DMS114 treated with DMSO at 0.1 percent for 48 hours (cell line): Measurements from ENCODE around the gene ECEL1.

Experiments used
- DNase-seq: peaks from one replicate; lab custom pipeline; 2025; ENCODE audit not compliant: unreplicated experiment; lab: John Stamatoyannopoulos, UW

Gene ECEL1

DNA sequence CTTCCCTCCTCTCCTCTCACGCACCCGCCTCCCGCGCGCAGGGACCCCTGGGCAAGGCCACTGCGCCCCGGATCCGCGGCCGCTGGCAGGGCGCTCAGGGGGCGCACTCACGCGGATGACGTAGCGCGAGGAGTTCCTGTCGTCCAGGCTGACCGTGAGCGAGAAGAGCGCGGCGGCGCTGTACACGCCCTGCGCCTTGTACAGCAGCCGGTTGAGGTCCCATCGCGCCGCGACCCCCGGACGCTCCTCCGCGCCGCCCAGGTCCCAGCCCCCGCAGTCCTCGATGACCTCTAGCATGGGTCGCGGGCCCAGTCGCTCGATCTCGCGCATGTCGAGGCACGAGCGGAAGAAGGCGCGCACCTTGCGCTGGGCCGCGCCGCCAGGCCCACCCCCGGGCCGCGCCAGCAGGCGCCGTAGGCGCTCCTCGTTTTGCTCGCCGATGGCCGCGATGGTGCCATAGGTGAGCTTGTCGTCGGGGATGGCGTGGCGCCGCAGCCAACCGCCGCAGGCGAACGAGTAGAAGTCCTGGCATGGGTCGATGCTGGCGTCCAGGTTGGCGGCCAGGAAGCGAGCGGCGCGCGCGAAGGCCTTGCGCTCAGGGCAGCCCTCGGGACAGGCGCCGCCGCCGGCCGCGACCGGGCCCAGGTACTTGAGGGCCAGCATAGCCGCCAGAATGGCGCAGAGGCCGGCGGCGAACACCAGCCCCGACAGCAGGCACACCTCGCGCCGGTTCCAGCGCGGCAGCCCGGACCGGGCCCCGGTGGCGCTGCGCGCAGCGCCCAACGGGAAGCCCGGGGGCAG is 1.7 kb downstream of the ECEL1 start:
- DNase-seq, result no peak

DNA sequence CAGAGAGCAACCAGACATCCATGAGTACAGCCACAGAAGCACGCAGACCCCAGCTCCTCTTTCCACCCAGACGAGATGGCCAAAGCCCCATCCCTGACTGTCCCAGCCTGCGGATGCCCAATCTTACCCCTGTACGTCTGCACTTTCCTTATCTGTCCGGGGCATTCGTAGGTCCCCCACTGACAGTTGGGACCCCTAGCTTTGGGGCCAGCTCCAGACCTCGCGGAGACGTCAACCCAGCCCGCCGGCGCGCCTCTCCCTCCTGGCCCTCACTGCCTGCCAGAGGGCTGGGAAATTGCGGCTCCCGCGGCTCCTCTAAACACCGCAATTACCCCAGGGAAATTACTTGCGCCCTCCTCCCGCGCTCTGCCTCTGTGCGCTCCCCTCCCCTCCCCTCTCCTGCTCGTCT is 2.3 kb downstream of the ECEL1 start:
- no peak for DNase-seq

DNA sequence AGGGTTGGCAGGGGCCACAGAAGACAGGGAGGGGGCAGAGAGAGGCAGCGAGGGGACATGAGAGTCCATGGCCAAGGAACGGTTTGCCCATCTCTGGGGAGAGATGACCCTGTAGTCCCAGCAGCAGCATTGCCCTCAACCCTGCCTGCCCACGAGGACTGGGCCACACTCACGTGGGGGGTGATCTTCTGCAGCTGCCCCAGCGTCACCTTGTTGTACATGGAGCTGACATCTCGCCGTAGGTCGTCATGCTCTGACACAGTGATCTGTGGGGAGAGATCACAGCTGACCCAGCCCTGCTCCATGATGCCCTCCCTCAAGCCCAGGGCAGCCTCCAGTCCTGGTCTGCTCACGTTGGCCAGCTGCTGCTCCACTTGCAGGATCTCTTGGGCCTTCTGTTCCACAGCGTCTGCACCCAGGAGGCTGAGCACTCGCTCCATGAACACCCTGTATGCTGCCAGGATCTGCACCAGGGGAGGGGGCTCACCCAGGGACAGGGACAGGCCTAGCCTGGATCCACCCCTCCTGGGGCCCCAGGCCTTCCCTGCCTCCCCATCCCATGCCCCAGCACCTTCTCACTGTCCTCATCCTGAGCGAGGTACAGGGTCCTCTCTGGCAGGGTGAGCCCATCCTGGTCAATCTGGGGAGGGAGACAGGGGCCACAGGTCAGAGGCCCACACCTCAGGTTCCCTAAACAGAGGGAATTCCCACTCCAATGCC is 2.8 kb downstream of the ECEL1 start:
- DNase-seq, result no peak

DNA sequence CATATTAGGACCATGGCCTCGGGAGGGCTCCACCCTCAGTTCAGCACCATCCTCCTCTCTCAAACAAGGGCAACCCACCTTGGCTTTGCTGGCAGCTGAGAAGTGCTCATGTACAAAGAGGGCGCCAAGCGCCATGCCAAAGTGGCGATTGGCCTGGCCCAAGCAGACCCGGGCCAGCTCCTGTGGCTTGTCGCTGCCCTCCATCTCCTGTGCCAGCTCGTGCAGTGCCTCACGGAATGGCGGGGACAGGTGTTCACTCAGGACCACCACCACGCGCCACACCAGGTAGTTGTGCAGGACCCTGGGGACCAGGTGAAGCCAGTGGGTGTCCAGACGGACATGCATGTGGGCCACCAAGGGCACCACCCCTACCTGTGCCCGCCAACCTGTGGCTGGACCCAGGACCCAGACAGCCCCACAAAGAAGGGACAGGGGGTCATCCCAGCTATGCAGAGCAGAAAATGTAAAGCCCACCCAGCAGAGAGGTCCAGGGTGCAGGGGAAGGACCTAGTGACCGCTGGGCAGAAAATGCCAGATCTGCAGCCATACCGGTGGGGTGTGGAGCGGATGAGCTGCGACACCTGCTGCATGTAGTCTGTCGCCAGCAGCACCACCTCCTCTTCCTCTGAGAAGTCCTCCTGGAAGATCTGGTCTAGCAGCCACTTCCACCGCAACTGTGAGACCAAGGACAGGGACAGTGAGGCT is 3.6 kb downstream of the ECEL1 start:
- DNase-seq, result no peak

DNA sequence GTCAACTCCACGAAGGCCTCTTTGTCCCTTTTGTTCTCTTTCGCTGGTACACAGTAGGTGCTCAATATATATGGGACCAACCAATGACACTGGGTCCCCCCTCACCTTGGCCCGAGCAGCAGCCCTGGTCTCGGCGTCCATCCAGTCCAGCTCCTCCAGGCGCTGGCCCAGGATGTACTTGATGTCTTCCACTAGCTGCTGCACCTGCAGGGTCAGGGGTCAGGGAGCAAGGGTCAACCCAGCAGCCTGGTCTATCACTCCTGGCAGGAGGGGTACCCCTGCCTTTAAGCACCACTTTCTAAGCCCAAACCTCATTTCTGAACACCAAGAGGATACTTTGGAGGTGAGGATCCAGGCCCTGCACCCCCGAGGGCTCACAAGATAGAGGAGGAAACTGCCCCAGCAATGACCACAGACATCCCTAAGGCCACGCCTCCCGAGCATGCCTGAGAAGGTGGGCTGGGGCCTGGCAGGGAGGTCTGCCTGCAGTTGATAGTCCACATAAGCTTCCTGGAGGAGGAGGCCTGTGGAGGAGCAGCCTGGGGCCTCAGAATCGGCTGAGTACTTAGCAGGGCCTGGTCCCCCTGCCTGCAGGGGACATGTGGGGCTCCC is 4.2 kb downstream of the ECEL1 start:
- no peak for DNase-seq

DNA sequence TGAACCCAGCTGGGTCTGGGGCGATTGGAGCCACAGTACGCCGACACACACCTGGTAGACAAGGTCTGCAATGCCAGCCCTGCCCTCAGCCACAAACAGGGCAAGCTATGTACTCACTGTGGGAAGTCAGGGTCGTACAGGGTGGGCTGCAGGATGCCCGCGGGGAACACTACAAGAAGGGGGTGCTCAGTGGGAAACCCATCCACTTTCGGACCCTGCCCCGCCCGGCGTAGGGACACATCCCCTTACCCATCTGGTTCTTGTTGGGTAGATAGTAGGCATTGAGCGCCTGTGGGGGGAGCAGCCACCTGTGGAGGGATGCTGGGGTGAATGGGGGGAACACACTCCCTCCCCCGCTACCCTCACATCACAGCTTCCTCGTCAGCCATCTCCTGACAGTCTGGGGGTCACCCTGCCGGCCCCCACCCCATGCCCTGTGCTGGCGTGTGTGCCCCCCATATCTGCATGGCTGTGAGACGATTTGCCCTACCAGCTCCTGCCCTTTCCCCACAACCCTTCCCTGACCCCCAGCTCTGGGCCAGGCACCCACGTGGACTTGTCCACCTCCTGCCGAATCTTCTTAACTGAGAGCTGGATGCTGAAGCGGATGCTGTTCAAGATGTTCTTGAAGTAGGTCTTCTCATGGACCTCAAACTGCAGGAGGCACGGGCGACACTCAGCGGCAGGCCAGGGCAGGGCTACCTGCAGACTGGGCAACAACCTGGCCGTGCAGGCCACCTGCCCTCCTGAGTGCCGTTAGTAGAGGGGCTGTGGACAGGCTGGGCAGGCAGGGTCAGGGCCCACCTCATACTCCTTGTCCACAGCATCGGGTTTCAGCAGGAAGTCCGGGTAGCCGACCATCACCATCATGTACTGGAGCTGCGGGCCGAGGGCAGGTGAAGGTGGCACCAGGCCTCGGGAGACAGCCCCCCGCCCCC is 5.1 kb downstream of the ECEL1 start:
- no peak for DNase-seq

DNA sequence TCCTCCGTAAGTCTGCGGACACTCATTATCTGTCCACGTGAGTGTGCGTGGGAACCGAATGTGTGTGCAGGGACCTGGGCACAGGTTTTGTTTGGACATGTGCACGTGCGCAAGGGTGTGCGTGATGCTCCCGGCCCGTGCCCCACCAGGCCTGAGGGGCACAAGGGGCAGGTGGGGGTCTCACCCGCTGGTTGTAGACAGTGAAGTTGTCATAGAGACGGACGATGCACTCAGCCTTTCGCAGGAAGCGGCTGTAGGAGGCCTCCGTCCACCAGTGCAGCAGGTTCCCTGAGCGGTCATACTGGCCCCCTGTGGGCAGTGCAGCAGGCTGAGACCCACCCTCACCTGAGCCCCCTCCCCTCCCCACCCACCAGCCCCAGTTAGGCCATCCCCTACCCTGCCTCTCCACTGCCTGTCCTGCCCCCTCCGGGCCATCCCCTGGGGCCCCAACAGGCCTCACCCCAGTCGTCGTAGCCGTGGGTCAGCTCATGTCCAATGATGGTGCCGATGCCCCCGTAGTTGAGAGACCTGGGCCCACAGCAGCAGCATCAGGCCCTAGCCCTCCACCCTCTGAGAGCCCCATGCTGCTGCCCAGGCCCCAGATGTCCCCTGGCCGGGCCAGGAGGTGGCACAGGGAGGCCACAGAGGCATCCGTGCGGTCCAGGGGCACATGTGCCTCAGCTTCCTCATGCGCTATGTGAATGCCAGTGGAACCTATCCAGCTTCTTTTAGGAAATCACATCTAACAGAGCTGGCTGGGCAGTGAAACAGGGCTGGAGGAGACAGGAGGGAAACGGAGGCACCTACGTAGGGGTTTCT is 6.1 kb downstream of the ECEL1 start:
- DNase-seq, result no peak

DNA sequence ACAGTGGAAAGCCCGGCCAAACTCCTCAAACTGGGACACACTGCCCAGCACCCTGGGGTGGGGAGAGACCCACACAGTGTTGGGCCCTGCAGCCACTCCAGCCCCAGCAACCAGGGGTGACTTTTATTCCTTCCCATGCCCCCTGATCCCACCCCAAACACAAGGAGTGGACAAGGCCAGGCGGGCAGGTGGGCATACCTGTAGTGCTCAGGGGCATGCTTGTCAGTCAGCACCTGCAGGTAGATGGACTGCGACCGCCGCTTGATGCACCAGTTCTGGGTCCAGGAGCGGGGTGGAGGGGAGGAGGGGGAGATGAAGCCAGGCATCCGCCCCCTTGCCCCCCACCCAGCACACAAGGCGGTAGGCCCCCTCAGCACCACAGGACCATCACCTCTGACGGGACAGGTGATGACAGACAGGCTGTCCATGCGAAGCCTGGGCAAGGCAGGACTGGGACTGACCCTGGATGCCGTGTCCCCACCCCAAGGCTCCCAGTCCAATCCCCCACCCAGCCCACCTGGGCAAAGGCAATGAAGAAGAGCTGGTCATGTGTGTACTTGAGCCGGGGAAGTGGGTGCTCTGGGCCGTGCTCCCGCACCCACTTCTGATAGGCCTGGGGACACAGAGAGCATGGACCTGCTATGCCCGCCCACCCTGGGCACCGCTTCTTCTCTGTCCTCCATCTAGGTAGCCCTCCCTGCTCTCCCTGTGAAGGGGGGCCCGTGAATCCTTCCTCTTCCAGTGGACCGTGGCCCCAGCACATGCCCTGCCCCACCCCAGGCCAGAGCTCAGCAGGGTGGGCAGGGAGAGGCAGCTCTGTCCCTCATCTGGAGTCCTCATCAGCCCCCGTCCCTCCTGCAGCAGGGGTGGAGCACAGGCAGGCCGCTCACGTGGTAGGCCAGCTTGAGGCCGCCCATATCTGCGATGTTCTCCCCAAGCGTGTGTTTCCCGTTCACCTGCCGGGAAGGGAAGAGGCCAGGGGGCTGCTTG is 7.1 kb downstream of the ECEL1 start:
- no peak for DNase-seq

DNA sequence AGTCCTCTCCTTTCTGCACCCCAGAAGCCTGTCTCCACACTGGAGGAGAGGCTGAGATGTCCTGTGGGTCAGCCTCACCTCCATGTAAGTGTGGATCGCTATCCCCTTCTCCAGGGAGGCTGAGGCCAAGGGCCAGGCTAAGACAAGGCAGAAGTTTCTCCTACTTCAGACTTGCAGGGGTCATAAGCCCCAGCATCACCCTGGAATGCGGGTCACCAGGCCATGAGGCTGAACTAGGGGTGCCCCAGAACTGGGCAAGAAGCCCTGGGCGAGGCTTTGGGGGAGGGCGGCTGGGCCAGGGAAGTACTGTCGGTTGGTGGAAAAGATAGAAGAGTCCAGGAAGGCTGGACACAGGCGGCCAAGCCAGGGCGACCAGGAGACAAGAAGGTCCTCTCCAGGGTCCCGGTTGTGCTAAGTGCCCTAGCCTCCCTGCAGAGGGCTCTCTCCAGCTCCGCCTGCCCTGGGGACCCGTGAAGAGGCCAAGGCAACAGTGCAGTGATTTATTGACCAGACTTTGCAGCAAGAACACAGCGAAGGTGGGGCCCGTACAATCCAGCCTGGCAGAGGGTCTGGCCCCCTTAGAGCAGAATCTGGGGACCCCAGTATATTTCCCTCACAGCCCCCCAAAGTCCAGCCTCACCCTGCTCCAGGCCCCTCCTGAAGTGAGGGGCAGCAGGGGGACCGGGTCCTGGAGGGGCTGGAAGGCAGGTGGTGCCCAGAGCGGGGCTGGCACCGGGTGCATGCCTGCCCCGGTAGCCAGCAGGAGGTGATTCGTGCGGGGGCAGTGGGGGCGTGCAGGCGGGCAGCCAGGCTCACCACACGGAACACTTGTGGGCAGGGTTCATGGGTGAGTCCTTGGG is 8.1 kb downstream of the ECEL1 start:
- DNase-seq, result no peak

DNA sequence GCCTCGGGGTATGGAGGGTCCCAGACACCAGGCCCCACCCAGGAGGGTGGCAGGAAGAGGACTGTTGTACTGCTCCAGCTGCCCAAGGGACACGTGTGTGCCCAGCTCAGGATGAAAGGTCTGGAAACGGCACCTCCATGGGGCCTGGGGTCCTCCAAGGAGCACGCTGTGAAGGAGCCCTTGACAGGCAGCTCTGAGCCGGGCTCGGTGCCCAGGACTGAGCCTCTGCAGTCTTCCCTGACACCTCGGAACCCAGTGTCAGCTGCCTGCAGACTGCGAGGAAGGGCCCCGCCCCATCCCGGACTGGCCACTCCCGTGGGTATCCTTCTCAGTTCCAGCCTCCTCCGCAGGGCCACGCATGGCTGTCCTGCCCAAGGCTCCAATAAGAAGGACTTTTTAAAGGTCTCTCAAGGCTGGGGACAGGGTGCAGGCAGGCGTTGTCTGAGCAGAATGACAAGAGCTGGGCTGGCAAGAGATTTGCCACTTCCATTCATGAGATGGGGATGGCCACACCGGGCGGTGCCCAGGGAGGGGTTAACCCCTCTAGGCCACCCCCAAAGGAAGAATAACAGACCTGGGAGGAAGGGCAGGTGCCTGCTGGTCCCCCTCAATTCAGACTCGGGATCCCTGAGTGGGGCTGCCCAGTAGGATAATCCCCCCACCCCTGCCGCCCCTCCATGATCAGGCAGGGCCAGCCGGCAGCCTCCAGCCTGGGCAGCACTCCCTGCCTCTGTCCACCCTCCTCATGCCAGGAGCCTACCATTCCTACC is 8.9 kb downstream of the ECEL1 start:
- no peak for DNase-seq

DNA sequence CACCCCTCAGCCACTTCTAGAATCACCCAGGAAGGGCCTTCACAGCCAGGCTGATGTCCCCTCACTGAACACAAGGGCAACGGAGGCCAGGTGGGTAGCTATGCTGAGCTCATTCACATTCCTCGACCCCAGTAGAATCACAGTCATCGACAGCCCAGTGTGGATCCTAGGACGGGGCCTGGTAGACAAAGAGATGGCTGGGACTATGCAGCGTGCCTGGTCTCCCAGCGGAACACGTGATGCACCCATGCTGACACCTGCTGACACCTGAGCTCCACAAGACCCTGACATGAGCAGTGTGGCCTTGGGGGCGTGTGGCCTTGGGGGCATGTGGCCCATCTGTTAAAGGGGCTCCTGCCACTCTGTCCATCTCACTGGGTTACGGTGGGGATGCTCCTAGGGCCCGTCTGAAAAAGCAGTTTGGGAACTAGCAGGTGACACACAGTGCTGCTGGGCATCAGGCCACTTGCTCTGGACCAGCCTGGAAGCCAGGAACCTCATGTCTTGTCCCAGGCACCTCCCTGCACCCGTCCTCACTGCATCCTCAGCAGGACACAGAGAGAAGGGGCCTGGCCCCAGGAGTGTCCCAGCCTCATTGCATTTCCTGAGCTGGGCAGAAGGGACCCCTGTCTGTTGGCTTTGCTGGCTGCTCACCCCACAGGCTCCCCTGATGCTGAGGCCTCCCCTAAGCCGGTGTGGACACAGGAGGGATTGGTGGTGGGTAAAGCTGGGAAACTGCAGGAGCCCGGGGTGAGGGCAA is 9.7 kb downstream of the ECEL1 start:
- no peak for DNase-seq

DNA sequence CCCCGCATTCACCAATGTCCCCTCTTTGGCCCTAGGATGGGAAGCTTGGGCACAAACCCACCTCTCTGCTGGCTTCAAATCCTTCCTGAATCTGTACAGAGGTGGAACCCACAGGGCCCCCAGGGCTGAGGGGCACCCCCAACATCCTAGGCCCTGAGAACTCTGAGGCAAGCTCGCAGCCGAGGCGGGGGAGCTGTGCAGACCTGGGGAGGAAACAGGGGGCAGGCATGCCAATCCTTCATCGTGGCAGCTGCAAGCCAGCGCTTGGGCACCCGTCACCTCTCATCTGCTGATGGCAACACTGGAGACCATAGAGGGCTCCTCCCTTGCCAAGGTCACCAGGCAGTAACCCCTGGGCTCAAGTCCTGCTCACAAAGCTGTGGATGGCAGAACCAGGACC is 10.8 kb downstream of the ECEL1 start:
- DNase-seq, result no peak

DNA sequence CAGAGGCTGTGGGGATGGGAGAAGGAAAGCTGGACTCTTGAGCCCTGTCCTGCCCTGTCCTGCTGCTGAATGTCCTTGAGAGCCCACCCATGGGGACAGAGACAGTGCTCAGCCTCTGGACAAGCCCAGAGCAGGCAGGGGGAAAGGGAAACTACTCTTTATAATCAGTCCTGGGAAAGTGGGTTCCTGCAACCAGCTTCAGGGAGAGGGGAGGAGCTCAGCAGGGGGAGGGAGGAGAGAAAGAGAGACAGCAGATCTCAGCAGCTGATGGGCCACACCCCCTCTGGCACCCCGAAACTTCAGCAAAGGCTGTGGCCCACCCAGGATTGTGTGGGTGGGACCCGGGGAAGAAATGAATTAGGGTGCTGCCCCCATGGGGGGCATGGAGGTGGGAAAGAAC is 11.6 kb downstream of the ECEL1 start:
- no peak for DNase-seq

DNA sequence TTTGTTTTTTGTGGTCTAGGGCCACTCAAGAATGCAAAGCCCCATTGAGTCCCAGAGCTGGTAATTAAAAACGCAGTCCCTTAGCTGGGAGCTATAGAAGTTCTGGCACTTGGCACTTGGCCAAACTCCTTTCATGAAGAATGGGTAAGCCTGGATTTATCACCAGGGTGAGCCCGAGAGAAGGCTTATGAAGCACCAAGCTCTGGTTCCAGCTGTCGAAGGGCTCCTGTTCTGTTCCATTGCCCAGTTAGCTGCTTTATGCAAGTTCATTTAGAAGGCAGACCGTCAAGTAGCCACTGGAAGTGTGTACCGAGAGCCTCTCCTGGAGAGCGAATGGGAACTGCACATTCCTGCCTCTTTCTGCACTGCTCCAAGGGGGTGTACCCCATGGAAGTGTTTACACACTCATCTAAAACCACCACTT is 14.2 kb downstream of the ECEL1 start:
- DNase-seq, result no peak

DNA sequence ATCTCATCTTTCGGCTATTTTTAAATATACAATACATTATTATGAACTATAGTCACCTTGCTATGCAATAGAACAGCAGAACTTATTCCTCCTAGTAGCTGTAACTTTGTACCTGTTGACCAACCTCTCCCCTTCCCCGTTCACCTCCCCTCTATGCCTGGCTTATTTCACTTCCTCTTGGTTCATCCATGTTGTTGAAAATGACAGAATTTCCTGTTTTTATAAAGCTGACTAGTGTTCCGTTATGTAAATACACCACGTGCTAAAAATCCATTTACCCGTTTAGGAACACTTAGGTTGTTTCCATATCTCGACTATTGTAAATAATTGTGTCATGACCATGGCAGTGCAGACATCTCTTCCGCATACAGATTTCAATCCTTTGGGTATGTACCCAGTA is 21.4 kb downstream of the ECEL1 start:
- DNase-seq, result no peak

DNA sequence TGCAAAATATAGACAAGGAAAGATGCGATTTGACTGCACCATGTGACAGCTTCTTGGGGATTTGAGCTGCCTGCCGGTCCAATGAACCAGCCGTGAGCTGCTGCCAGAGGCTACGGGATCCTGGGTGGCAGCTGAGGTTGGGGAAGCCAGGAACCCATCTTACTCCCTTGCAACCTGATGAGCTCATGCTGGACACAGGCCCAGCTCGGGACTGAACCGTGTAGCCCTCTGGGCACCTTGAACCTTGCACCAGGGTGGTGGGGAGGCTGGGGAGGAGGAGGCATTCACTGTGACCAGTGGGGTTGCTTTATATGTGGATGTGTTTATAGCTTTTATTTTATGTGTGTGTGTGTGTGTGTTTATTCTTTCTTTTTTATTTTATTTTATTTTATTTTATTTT is 22.6 kb downstream of the ECEL1 start:
- no peak for DNase-seq
